ENCODE results near the gene SYNM. TPM values are rescaled to one million over a fixed set of nuclear protein-coding genes. Genes with fewer than 3 reads are reported as not detected.
"Not testable (repeated sequence)": the region's sequence is repeated elsewhere in the genome, so short reads cannot be mapped to it uniquely, and the experiment has no call there.

The SYNM gene
- total RNA-seq, 4 donors from 2014 or later, result 1,866 to 2,563 (median 2,454) TPM

DNA sequence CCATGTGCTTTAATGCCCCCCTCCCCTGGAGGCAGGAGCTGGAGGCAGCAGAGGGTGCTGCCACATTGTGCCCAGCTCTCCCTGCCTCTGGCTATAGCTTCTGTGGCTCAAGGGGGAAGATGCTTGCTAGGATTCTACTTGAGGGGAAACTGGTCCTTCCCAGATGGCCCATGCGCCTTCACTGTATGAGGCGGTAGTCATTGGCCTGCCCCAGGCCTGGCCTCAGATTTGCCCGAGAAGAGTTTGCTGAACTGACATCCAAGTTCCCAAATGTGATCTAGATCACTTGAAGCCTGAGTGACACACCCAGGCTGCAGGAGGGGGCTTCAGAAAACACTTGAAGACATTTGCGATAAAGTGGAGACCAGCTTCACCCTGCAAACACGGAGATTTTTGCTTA lies 4.1 kb downstream of the SYNM start:
- peaks cover 47 to 75% (median 69%) of the 10 kb centered on the region in 4 donors for H3K4me1 ChIP-seq

DNA sequence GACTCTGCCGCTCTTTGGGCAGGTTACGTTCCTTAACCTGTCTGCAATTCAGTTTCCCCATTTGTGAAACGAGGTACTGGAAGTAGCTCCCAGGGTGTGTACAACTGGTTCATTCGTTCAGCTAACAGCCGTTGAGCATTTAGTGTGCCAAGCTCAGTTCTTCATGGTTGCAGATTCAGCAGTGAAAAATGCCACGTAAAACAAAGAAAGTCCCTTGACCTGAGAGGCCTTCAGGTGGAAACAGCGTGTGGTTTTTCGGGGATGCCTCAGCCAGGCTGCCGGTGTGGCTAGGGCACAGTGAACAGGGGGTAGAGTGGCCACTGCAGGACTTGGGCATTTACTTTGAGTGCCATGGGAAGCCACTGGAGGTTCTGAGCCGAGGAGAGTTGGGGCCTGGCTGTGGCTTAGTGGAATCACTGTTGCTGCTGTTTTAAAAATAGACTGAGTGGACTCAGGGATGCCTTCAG lies 4.7 kb downstream of the SYNM start:
- Histone ChIP-seq H3K27me3 (no peaks in the 10 kb centered on the region), H3K4me3 (peak overlapping the region; percentile 77 to 91 (median 88)), H3K36me3 (peaks cover 0 to 56% (median 19%) of the 10 kb centered on the region in 4 donors), H3K27ac (replicated peaks in 1 of 4) (peak overlapping the region; percentile 97 to 98 (median 98)), H3K9me3 (no peaks in the 10 kb centered on the region), H3K4me1 (peaks cover 51 to 80% (median 70%) of the 10 kb centered on the region in 4 donors)
- peak in 1 of 2 donors; percentile 75 for TF ChIP-seq POLR2AphosphoS5 (IDR thresholded peaks at IDR 0.05)
- no peak for TF ChIP-seq POLR2A (IDR thresholded peaks at IDR 0.05; ENCODE audit: low read depth)
- no peak for TF ChIP-seq EP300 (IDR thresholded peaks at IDR 0.05)
- TF ChIP-seq, protein P1, sequence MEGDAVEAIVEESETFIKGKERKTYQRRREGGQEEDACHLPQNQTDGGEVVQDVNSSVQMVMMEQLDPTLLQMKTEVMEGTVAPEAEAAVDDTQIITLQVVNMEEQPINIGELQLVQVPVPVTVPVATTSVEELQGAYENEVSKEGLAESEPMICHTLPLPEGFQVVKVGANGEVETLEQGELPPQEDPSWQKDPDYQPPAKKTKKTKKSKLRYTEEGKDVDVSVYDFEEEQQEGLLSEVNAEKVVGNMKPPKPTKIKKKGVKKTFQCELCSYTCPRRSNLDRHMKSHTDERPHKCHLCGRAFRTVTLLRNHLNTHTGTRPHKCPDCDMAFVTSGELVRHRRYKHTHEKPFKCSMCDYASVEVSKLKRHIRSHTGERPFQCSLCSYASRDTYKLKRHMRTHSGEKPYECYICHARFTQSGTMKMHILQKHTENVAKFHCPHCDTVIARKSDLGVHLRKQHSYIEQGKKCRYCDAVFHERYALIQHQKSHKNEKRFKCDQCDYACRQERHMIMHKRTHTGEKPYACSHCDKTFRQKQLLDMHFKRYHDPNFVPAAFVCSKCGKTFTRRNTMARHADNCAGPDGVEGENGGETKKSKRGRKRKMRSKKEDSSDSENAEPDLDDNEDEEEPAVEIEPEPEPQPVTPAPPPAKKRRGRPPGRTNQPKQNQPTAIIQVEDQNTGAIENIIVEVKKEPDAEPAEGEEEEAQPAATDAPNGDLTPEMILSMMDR (IDR thresholded peaks at IDR 0.05), result no peak
- intact Hi-C loops (cut with DNase I), result no loop called here
- DNase-seq (ENCODE audit: extremely low spot score), result no peak
- 44% methylated on average over 10 of the region's 10 CpGs for WGBS

More for the DNA sequence above, 4.1 kb downstream of the SYNM start:
- intact Hi-C loops (cut with DNase I), result no loop called here
- Histone ChIP-seq H3K36me3 (peaks cover 0 to 50% (median 15%) of the 10 kb centered on the region in 4 donors), H3K27ac (replicated peaks in 1 of 4) (peak overlapping the region; percentile 97 to 98 (median 98)), H3K9me3 (no peaks in the 10 kb centered on the region), H3K27me3 (no peaks in the 10 kb centered on the region), H3K4me3 (peak overlapping the region; percentile 77 to 91 (median 88))
- peak in 1 of 2 donors; percentile 55 for TF ChIP-seq POLR2AphosphoS5 (IDR thresholded peaks at IDR 0.05)
- TF ChIP-seq, protein P1 (IDR thresholded peaks at IDR 0.05), result no peak
- 65% methylated on average over 3 of the region's 5 CpGs for WGBS
- DNase-seq (ENCODE audit: extremely low spot score), result no peak

DNA sequence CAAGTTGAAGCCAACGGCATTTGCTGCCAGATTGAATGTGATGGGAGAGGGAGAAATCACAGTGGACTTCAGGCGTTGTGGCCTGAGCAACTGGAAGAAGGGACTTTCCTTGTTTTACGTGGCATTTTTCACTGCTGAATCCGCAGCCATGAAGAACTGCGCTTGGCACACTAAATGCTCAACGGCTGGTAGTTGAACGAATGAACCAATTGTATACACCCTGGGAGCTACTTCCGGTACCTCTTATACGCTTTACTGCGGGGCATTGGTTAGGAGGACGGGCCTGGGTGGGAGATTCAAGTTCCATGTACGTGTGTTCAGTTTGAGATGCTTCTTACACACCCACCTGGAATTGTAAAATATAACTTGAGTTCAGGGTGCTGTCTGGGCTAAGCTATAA lies 5.2 kb downstream of the SYNM start:
- Histone ChIP-seq H3K4me1 (peaks cover 51 to 80% (median 70%) of the 10 kb centered on the region in 4 donors), H3K4me3 (peak overlapping the region; percentile 77 to 91 (median 88)), H3K27me3 (no peaks in the 10 kb centered on the region), H3K9me3 (no peaks in the 10 kb centered on the region), H3K36me3 (peaks cover 0 to 59% (median 23%) of the 10 kb centered on the region in 4 donors), H3K27ac (replicated peaks in 1 of 4) (peak overlapping the region; percentile 97 to 98 (median 98))
- DNase-seq (ENCODE audit: extremely low spot score), result no peak
- TF ChIP-seq POLR2A (IDR thresholded peaks at IDR 0.05; ENCODE audit: low read depth) (no peak), EP300 (IDR thresholded peaks at IDR 0.05) (no peak), POLR2AphosphoS5 (IDR thresholded peaks at IDR 0.05) (no peak)
- TF ChIP-seq, protein P1 (IDR thresholded peaks at IDR 0.05), result no peak
- 57% methylated on average over 12 of the region's 12 CpGs for WGBS
- intact Hi-C loops (cut with DNase I), result no loop called here

DNA sequence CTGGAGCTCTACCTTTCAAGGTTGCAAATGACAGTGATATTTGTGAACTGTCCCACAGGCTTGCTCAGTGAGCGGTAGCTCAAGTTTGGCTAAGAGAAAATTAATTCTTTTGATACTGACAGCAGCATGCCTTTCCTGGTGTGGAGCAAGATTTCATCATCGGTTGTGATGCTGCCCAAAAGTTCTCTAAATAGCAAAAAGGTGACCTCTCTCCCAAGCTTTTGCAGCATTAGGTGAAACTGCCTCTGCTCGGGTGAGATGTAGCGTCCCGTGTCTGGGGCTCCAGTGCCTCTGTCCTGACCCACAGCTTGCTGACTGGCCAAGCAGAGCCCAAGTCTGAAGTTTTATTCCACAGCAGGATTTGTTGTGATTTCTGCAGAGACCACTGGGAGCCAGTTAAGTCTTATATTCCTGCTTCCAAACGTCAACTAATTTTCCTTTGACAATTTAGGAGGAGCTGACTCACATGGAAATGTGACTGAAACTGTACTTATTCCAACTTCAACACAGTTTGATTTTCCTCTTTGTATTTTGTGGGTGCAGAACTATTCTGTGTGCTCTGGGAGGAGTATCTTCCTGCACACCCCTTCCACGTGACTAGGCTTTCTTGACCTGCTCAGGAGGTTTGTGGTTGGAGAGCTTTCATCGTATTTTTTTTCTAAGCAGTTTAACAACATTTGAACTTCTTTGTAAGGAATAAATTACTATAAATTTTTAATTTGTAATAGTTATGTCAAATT lies 5.9 kb downstream of the SYNM start:
- H3K27ac ChIP-seq (replicated peaks in 1 of 4), result peak overlapping the region; percentile 97 to 98 (median 98)
- intact Hi-C loops (cut with DNase I), result no loop called here
- no peaks in the 10 kb centered on the region for H3K9me3 ChIP-seq
- peaks cover 52 to 82% (median 74%) of the 10 kb centered on the region in 4 donors for H3K4me1 ChIP-seq
- DNase-seq (ENCODE audit: extremely low spot score), result no peak
- 28% methylated on average over 8 of the region's 8 CpGs for WGBS
- H3K4me3 ChIP-seq, result peak overlapping the region; percentile 77 to 91 (median 88)
- no peaks in the 10 kb centered on the region for H3K27me3 ChIP-seq
- TF ChIP-seq POLR2AphosphoS5 (IDR thresholded peaks at IDR 0.05) (peak; percentile 56 to 84), EP300 (IDR thresholded peaks at IDR 0.05) (no peak)
- H3K36me3 ChIP-seq, result peaks cover under 1 to 58% (median 24%) of the 10 kb centered on the region in 4 donors

DNA sequence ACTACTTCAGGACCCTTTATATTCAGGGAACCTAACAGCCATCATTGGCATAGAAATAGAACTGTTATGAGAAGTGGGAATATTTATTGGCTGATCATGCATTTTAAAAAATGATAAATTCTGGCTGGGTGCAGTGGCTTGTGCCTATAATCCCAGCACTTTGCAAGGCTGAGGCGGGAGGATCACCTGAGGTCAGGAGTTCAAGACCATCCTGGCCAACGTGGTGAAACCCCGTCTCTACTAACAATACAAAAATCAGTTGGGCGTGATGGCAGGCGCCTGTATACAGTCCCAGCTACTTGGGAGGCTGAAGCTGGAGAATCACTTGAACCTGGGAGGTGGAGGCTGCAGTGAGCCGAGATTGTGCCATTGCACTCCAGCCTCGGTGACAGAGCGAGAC lies 6.8 kb downstream of the SYNM start:
- Histone ChIP-seq H3K36me3 (peaks cover 3 to 63% (median 29%) of the 10 kb centered on the region in 4 donors), H3K27ac (replicated peaks in 1 of 4) (peak overlapping the region; percentile 97 to 98 (median 98)), H3K4me1 (peaks cover 57 to 91% (median 77%) of the 10 kb centered on the region in 4 donors), H3K4me3 (peak overlapping the region; percentile 77 to 91 (median 88))
- TF ChIP-seq POLR2AphosphoS5 (IDR thresholded peaks at IDR 0.05), result peak; percentile 3 to 60
- WGBS, result 24% methylated on average over 8 of the region's 8 CpGs
- H3K9me3 ChIP-seq; intact Hi-C loops (cut with DNase I); DNase-seq (ENCODE audit: extremely low spot score); H3K27me3 ChIP-seq: not testable (repeated sequence)
